Measurements from ENCODE around the gene CD160.

CD160 gene

DNA sequence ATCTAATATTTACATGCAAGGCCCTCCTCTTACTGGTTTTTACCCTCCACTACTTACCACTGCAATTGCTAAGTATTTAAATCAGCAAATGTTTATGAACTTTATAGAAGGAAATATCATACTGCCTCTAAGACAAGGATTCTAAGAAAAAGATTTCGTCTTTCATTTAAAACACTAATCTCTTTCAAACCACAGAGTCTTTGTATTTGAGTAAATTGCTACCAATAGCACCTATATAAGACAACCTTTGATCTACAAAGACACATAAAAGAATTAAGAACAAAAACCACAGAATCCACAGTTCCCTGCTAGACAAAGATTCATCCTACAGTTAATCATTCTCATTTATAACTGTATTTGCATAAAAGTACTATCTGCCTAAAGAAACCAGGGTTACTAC lies 67.0 kb downstream of the CD160 start:
- no peak for ATAC-seq
- TF ChIP-seq ZNF70 (CRISPR knock-in tag; IDR thresholded peaks at IDR 0.05) (no peak), ZFP3 (CRISPR knock-in tag; IDR thresholded peaks at IDR 0.05) (no peak), ZNF565 (CRISPR knock-in tag; conservative IDR thresholded peaks at IDR 0.05; ENCODE audit: low read depth) (no peak), ZFP30 (CRISPR knock-in tag; IDR thresholded peaks at IDR 0.05) (no peak), CSDC2 (CRISPR knock-in tag; IDR thresholded peaks at IDR 0.05) (no peak), RARB (CRISPR knock-in tag; IDR thresholded peaks at IDR 0.05) (no peak), ESRRG (CRISPR knock-in tag; IDR thresholded peaks at IDR 0.05) (no peak), ZNF8 (CRISPR knock-in tag; IDR thresholded peaks at IDR 0.05) (no peak), ISL1 (CRISPR knock-in tag; IDR thresholded peaks at IDR 0.05) (no peak), TOX (CRISPR knock-in tag; IDR thresholded peaks at IDR 0.05; ENCODE audit: borderline replicate concordance) (no peak)
- TF ChIP-seq, protein P1, sequence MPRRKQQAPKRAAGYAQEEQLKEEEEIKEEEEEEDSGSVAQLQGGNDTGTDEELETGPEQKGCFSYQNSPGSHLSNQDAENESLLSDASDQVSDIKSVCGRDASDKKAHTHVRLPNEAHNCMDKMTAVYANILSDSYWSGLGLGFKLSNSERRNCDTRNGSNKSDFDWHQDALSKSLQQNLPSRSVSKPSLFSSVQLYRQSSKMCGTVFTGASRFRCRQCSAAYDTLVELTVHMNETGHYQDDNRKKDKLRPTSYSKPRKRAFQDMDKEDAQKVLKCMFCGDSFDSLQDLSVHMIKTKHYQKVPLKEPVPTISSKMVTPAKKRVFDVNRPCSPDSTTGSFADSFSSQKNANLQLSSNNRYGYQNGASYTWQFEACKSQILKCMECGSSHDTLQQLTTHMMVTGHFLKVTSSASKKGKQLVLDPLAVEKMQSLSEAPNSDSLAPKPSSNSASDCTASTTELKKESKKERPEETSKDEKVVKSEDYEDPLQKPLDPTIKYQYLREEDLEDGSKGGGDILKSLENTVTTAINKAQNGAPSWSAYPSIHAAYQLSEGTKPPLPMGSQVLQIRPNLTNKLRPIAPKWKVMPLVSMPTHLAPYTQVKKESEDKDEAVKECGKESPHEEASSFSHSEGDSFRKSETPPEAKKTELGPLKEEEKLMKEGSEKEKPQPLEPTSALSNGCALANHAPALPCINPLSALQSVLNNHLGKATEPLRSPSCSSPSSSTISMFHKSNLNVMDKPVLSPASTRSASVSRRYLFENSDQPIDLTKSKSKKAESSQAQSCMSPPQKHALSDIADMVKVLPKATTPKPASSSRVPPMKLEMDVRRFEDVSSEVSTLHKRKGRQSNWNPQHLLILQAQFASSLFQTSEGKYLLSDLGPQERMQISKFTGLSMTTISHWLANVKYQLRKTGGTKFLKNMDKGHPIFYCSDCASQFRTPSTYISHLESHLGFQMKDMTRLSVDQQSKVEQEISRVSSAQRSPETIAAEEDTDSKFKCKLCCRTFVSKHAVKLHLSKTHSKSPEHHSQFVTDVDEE (CRISPR knock-in tag; IDR thresholded peaks at IDR 0.05): no peak
- TF ChIP-seq, protein P2, sequence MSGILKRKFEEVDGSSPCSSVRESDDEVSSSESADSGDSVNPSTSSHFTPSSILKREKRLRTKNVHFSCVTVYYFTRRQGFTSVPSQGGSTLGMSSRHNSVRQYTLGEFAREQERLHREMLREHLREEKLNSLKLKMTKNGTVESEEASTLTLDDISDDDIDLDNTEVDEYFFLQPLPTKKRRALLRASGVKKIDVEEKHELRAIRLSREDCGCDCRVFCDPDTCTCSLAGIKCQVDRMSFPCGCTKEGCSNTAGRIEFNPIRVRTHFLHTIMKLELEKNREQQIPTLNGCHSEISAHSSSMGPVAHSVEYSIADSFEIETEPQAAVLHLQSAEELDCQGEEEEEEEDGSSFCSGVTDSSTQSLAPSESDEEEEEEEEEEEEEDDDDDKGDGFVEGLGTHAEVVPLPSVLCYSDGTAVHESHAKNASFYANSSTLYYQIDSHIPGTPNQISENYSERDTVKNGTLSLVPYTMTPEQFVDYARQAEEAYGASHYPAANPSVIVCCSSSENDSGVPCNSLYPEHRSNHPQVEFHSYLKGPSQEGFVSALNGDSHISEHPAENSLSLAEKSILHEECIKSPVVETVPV (CRISPR knock-in tag; IDR thresholded peaks at IDR 0.05): no peak
- TF ChIP-seq, protein P3, sequence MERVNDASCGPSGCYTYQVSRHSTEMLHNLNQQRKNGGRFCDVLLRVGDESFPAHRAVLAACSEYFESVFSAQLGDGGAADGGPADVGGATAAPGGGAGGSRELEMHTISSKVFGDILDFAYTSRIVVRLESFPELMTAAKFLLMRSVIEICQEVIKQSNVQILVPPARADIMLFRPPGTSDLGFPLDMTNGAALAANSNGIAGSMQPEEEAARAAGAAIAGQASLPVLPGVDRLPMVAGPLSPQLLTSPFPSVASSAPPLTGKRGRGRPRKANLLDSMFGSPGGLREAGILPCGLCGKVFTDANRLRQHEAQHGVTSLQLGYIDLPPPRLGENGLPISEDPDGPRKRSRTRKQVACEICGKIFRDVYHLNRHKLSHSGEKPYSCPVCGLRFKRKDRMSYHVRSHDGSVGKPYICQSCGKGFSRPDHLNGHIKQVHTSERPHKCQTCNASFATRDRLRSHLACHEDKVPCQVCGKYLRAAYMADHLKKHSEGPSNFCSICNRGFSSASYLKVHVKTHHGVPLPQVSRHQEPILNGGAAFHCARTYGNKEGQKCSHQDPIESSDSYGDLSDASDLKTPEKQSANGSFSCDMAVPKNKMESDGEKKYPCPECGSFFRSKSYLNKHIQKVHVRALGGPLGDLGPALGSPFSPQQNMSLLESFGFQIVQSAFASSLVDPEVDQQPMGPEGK (CRISPR knock-in tag; IDR thresholded peaks at IDR 0.05; ENCODE audit: borderline replicate concordance): no peak
- TF ChIP-seq, protein P4, sequence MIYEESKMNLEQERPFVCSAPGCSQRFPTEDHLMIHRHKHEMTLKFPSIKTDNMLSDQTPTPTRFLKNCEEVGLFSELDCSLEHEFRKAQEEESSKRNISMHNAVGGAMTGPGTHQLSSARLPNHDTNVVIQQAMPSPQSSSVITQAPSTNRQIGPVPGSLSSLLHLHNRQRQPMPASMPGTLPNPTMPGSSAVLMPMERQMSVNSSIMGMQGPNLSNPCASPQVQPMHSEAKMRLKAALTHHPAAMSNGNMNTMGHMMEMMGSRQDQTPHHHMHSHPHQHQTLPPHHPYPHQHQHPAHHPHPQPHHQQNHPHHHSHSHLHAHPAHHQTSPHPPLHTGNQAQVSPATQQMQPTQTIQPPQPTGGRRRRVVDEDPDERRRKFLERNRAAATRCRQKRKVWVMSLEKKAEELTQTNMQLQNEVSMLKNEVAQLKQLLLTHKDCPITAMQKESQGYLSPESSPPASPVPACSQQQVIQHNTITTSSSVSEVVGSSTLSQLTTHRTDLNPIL (CRISPR knock-in tag; IDR thresholded peaks at IDR 0.05; ENCODE audit: low read depth): no peak

DNA sequence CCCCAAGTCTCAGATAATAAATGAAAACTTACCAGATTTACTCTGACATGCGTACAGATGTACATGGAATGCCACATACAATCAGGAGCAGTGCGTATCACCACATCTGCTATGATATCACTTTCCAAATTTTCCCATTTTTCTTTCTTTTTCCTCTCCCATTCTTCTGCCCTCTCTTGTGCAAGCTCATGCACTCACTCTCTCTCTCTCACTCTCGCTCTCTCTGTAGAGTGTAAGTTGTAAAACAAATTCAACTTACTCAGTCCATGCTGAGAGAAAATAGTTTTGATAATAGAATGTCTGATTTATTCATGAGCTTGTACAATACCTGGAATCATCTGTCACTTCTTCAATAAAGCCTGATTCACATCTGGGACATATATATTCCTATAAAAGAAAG lies 69.3 kb downstream of the CD160 start:
- ATAC-seq: no peak
- no peak for TF ChIP-seq ESRRG (CRISPR knock-in tag; IDR thresholded peaks at IDR 0.05)
- TF ChIP-seq, protein P2 (CRISPR knock-in tag; IDR thresholded peaks at IDR 0.05): no peak
- TF ChIP-seq, protein P1 (CRISPR knock-in tag; IDR thresholded peaks at IDR 0.05): no peak
- TF ChIP-seq ZNF8 (CRISPR knock-in tag; IDR thresholded peaks at IDR 0.05): no peak
- TF ChIP-seq SNAI2 (CRISPR knock-in tag; IDR thresholded peaks at IDR 0.05): no peak
- TF ChIP-seq CSDC2 (CRISPR knock-in tag; IDR thresholded peaks at IDR 0.05): no peak
- TF ChIP-seq ZFP30 (CRISPR knock-in tag; IDR thresholded peaks at IDR 0.05): no peak
- no peak for TF ChIP-seq ZFP3 (CRISPR knock-in tag; IDR thresholded peaks at IDR 0.05)
- TF ChIP-seq TOX (CRISPR knock-in tag; IDR thresholded peaks at IDR 0.05; ENCODE audit: borderline replicate concordance): no peak
- no peak for TF ChIP-seq ZNF70 (CRISPR knock-in tag; IDR thresholded peaks at IDR 0.05)
- no peak for TF ChIP-seq GLIS3 (CRISPR knock-in tag; IDR thresholded peaks at IDR 0.05)
- no peak for TF ChIP-seq ARNTL (CRISPR knock-in tag; IDR thresholded peaks at IDR 0.05; ENCODE audit: borderline replicate concordance, low read depth)
- TF ChIP-seq ZC3H10 (CRISPR knock-in tag; IDR thresholded peaks at IDR 0.05): no peak
- TF ChIP-seq TCF4 (CRISPR knock-in tag; IDR thresholded peaks at IDR 0.05; ENCODE audit: borderline replicate concordance): no peak
- TF ChIP-seq ISL1 (CRISPR knock-in tag; IDR thresholded peaks at IDR 0.05): no peak
- no peak for TF ChIP-seq BACH2 (CRISPR knock-in tag; IDR thresholded peaks at IDR 0.05; ENCODE audit: borderline replicate concordance)
- TF ChIP-seq, protein P3 (CRISPR knock-in tag; IDR thresholded peaks at IDR 0.05; ENCODE audit: borderline replicate concordance): no peak

Measured in SK-N-SH treated with all-trans-retinoic acid at 6 μM for 48 hours (cell line).